ENCODE data around the gene FAM169A.
A peak's percentile ranks its signal among the peaks of the same experiment; 100 is the strongest.

The FAM169A gene

GRCh38 chr5:74766849-74767578, 99.2 kb downstream of the FAM169A start, which contains the start of the genes GFM2 and NSA2:
Gene GFM2, minus strand, starts transcription at chr5:74767117. Its CDS starts 3,375 bp downstream, at chr5:74763742.
Gene NSA2, plus strand, starts transcription at chr5:74767249. Its CDS starts 112 bp downstream, at chr5:74767361.
- H3K4me3 ChIP-seq (replicated peaks in 1 of 2; ENCODE audit: low read depth in 2 of 2, low read length in 2 of 2): peak within 1 kb of the TSS; percentile 93 to 100
- TF ChIP-seq, protein P1, sequence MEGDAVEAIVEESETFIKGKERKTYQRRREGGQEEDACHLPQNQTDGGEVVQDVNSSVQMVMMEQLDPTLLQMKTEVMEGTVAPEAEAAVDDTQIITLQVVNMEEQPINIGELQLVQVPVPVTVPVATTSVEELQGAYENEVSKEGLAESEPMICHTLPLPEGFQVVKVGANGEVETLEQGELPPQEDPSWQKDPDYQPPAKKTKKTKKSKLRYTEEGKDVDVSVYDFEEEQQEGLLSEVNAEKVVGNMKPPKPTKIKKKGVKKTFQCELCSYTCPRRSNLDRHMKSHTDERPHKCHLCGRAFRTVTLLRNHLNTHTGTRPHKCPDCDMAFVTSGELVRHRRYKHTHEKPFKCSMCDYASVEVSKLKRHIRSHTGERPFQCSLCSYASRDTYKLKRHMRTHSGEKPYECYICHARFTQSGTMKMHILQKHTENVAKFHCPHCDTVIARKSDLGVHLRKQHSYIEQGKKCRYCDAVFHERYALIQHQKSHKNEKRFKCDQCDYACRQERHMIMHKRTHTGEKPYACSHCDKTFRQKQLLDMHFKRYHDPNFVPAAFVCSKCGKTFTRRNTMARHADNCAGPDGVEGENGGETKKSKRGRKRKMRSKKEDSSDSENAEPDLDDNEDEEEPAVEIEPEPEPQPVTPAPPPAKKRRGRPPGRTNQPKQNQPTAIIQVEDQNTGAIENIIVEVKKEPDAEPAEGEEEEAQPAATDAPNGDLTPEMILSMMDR (IDR thresholded peaks at IDR 0.05; ENCODE audit: low read depth, low read length): no peak
- peak; percentile 93 to 96 for DNase-seq (ENCODE audit: low read depth in 2 of 2)

- TF ChIP-seq, protein P1 (IDR thresholded peaks at IDR 0.05; ENCODE audit: low read depth, low read length): peak; percentile 43
- peak; percentile 74 to 76 for DNase-seq (ENCODE audit: low read depth in 2 of 2)
Measured at GRCh38 chr5:74766418-74766848, 99.8 kb downstream of the FAM169A start.

DNA sequence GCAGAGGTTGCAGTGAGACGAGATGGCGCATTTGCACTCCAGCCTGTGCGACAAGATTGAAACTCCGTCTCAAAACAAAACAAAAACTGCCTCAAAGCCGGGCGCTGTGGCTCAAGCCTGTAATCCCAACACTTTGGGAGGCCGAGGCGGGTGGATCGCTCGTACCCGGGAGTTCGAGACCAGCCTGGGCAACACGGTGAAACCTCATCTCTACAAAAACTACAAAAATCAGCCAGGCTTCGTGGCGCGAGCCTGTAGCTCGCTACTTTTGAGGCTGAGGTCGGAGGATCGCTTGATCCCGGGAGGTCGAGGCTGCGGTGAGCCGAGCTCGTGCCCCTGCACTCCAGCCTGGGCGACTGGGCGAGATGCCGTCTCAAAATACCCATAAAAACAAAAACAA, 100.3 kb downstream of the FAM169A start:
- no peak for DNase-seq (ENCODE audit: low read depth in 2 of 2)
- H3K4me3 ChIP-seq (replicated peaks in 1 of 2; ENCODE audit: low read depth in 2 of 2, low read length in 2 of 2): peak overlapping the region; percentile 93 to 100
- TF ChIP-seq, protein P1 (IDR thresholded peaks at IDR 0.05; ENCODE audit: low read depth, low read length): no peak

More at GRCh38 chr5:74766418-74766848, 99.8 kb downstream of the FAM169A start:
- peak overlapping the region; percentile 93 to 100 for H3K4me3 ChIP-seq (replicated peaks in 1 of 2; ENCODE audit: low read depth in 2 of 2, low read length in 2 of 2)

DNA sequence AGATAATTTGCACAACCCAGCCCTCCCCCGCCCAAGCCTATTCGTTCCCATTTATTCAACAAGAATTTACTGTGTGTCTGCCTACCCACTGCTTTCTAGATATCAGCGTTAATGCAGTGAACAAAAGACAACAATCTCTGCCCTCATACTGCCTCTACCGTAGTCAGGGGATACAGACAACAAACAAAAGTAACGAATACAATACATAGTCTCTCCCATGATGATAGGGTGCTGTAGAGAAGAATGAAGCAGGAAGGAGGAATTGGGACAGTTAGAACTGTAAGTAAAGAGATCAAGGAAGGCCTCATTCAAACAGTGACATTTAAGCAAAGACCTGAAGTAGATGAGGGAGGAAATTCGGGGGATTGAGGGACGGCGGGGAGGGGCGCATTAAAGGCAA, 101.0 kb downstream of the FAM169A start:
- H3K4me3 ChIP-seq (replicated peaks in 1 of 2; ENCODE audit: low read depth in 2 of 2, low read length in 2 of 2): no peak overlapping the region
- TF ChIP-seq, protein P1 (IDR thresholded peaks at IDR 0.05; ENCODE audit: low read depth, low read length): no peak
- peak in 1 of 2 donors; percentile 13 for DNase-seq (ENCODE audit: low read depth in 2 of 2)

DNA sequence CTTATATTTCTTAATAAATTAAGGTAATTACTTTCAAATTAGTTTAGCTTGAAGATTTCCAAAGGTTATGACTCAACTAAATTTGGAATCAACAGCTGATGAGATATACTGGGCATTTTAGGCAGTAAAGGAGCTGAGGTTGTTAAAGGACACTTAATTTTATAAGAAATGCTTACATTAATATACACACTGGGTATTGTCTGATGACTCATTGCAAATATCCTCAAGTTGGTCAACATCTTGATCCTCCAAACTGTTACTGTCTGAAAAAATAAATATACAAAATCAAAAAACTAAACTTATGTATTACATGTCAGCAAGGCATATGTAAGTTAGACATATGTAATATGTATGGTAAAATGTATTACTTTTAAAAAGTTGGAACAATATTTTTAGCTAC, 102.7 kb downstream of the FAM169A start:
- no peak overlapping the region for H3K4me3 ChIP-seq (replicated peaks in 1 of 2; ENCODE audit: low read depth in 2 of 2, low read length in 2 of 2)
- TF ChIP-seq, protein P1 (IDR thresholded peaks at IDR 0.05; ENCODE audit: low read depth, low read length): no peak
- DNase-seq (ENCODE audit: low read depth in 2 of 2): peak in 1 of 2 donors; percentile 17

- no peak overlapping the region for H3K4me3 ChIP-seq (replicated peaks in 1 of 2; ENCODE audit: low read depth in 2 of 2, low read length in 2 of 2)
- DNase-seq (ENCODE audit: low read depth in 2 of 2): peak; percentile 25 to 76
- TF ChIP-seq, protein P1 (IDR thresholded peaks at IDR 0.05; ENCODE audit: low read depth, low read length): no peak
Measured at GRCh38 chr5:74762599-74762998, 103.6 kb downstream of the FAM169A start.
